ENCODE measurements around the gene SEMA6B. TPM values are rescaled to one million over a fixed set of nuclear protein-coding genes. Genes with fewer than 3 reads are reported as not detected.
A peak's percentile ranks its signal among the peaks of the same experiment; 100 is the strongest.

SEMA6B gene
- total RNA-seq, 1 experiment from 2014 or later = 38.4 TPM

- no peak overlapping the region for H2BK12ac ChIP-seq (ENCODE audit: insufficient read length, low read depth, low read length)
- no peaks in the 10 kb centered on the region for H4K20me1 ChIP-seq (ENCODE audit: control insufficient read depth, insufficient read depth, insufficient read length)
- no peak overlapping the region for H2BK5ac ChIP-seq (ENCODE audit: insufficient read length, low read length)
- H3K4ac ChIP-seq (ENCODE audit: low read depth, low read length) = no peak overlapping the region
- Mint-ChIP-seq H3K4me3 (peak overlapping the region; percentile 25 to 32; a peak in 1 of 5 replicates), H3K9me3 (no peaks in the 10 kb centered on the region; a peak in 1 of 5 replicates), H3K4me1 (peaks cover 15 to 35% of the 10 kb centered on the region in 2 experiments), H3K27me3 (ENCODE audit: low read depth) (peaks cover 14% of the 10 kb centered on the region), H3K27ac (peak overlapping the region in 2 of 3 experiments; percentile 89 to 94; a peak in 5 of 7 replicates), H3K36me3 (ENCODE audit: insufficient read depth in 1 of 3, low read depth in 3 of 3) (peaks cover 0 to 6% (median 1%) of the 10 kb centered on the region in 3 experiments; a peak in 2 of 7 replicates)
- H3K23ac ChIP-seq (ENCODE audit: insufficient read length, low read depth, low read length) = no peak overlapping the region
- no peak overlapping the region for H3K4me2 ChIP-seq (ENCODE audit: insufficient read depth, insufficient read length, low read length)
- H2AK5ac ChIP-seq (ENCODE audit: insufficient read length, low read length) = no peak overlapping the region
- no peak overlapping the region for H2BK15ac ChIP-seq (ENCODE audit: low read depth, low read length)
- H4K91ac ChIP-seq (ENCODE audit: insufficient read length, low read depth, low read length) = no peak overlapping the region
- TF ChIP-seq CTCF (conservative IDR thresholded peaks at IDR 0.05) = peak; percentile 81
- H3K14ac ChIP-seq (ENCODE audit: insufficient read depth, low read length) = no peak overlapping the region
- H2BK20ac ChIP-seq (ENCODE audit: low read depth, low read length, poor library complexity, severe bottlenecking) = no peak overlapping the region
- no peaks in the 10 kb centered on the region; the same call in 1 of the 2 replicates for H3K79me2 ChIP-seq (ENCODE audit: insufficient read depth, low read length)
- H3K18ac ChIP-seq (ENCODE audit: insufficient read length, low read depth, low read length) = no peak overlapping the region
- H3K23me2 ChIP-seq (ENCODE audit: insufficient read length, low read depth, low read length, poor library complexity, severe bottlenecking) = no peaks in the 10 kb centered on the region
- no peak overlapping the region for H3K56ac ChIP-seq (ENCODE audit: insufficient read length, low read depth, low read length)
- H4K5ac ChIP-seq (ENCODE audit: insufficient read length, low read depth, low read length) = no peak overlapping the region
- no peak overlapping the region for H3K27ac ChIP-seq (ENCODE audit: insufficient read length, low read depth, low read length)
- DNase-seq = peak; percentile 84
- H3K27me3 ChIP-seq (ENCODE audit: insufficient read depth, low read length) = no peaks in the 10 kb centered on the region
- no peak overlapping the region for H4K8ac ChIP-seq (replicated peaks; ENCODE audit: insufficient read length, low read depth, low read length)
- H2AFZ ChIP-seq (ENCODE audit: low read length) = no peak overlapping the region
- no peak overlapping the region for H3K9ac ChIP-seq (ENCODE audit: extremely low read depth, insufficient read length, low read length)
- peaks cover 7% of the 10 kb centered on the region for H3K79me1 ChIP-seq (ENCODE audit: insufficient read depth, low read depth, low read length, poor library complexity, severe bottlenecking)
- H3T11ph ChIP-seq (ENCODE audit: low read length) = no peak overlapping the region
- no peaks in the 10 kb centered on the region for H3K9me3 ChIP-seq (ENCODE audit: control insufficient read depth, low read depth, low read length)
- peaks cover 4% of the 10 kb centered on the region; the same call in 1 of the 2 replicates for H3K4me1 ChIP-seq (ENCODE audit: insufficient read depth, low read length)
- H2BK120ac ChIP-seq (ENCODE audit: low read depth, low read length, poor library complexity, severe bottlenecking) = no peak overlapping the region
- WGBS (ENCODE audit: extremely low coverage, insufficient read length, low lambda C conversion rate) = no CpG with 5 or more reads among the region's 17 CpGs
Measured at GRCh38 chr19:4576016-4576933, 16.8 kb upstream of the SEMA6B start.

Data from H9 (cell line).